Left ventricle myocardium superior (tissue), 1 donor: ENCODE measurements around the gene GAST. TPM values are rescaled to one million over a fixed set of nuclear protein-coding genes. Genes with fewer than 3 reads are reported as not detected.
"Not testable (repeated sequence)": the region's sequence is repeated elsewhere in the genome, so short reads cannot be mapped to it uniquely, and the experiment has no call there.

Experiments
- ATAC-seq: fragments of 200-7000 bp; cut with Tn5 transposase; one replicate; pipeline ENCODE4 v1.9.1; 2020; ENCODE audit warnings: mild to moderate bottlenecking, moderate library complexity
- DNase-seq: peaks from one replicate; pipeline ENCODE4 v3.0.0-alpha.2; 2020
- intact Hi-C: fragments of 100-400 bp; cut with micrococcal nuclease; formaldehyde crosslinking; loops from one replicate; pipeline ENCODE4 v1.11.0; 2022
- total RNA-seq: library from RNA; stranded (reverse); fragmentation: NEBNext Ultra II Directional; extraction: Animal tissue kit (Norgen Biotek cat#: 25700); gene quantifications from one replicate; pipeline ENCODE4 v1.2.1, GENCODE V29; 2021
- donor health status: DM: no; HTN: yes; CAD: no; lungs with severe emphysema.

Gene GAST
- total RNA-seq, 1 donor from 2014 or later: not detected

- DNase-seq: no peak
- ATAC-seq: no peak
- intact Hi-C loops: no loop called here
These were observed 30.4 kb upstream of the GAST start for GRCh38 chr17:41681776-41682175.

- intact Hi-C loops: no loop called here
- DNase-seq (no peak), ATAC-seq (no peak)
These were observed 29.5 kb upstream of the GAST start for GRCh38 chr17:41682631-41683030.

- intact Hi-C loops: no loop called here
- ATAC-seq (no peak), DNase-seq (no peak)
These were observed 28.6 kb upstream of the GAST start for GRCh38 chr17:41683441-41684007.

- no peak for DNase-seq
- intact Hi-C loops: no loop called here
- no peak for ATAC-seq
These were observed 28.1 kb upstream of the GAST start for GRCh38 chr17:41684035-41684434.

GRCh38 chr17:41685753-41686152 is 26.4 kb upstream of the GAST start:
- intact Hi-C loops, DNase-seq: not testable (repeated sequence)

GRCh38 chr17:41686281-41686680 is 25.9 kb upstream of the GAST start:
- intact Hi-C loops: no loop called here
- no peak for DNase-seq
- no peak for ATAC-seq

More at GRCh38 chr17:41685753-41686152, 26.4 kb upstream of the GAST start:
- ATAC-seq: not testable (repeated sequence)

GRCh38 chr17:41687828-41688640 is 24.1 kb upstream of the GAST start:
- intact Hi-C loops: no loop called here
- DNase-seq: peak; percentile 63
- no peak for ATAC-seq

- intact Hi-C loops: no loop called here
These were observed 23.3 kb upstream of the GAST start, which contains the start of gene EIF1 for GRCh38 chr17:41688641-41689496. Gene EIF1 (plus strand): TSS chr17:41688885. CDS start chr17:41689039, 154 bp downstream.

GRCh38 chr17:41689497-41690299 is 22.4 kb upstream of the GAST start:
- intact Hi-C loops: no loop called here
- DNase-seq (no peak), ATAC-seq (no peak)

More at GRCh38 chr17:41688641-41689496, 23.3 kb upstream of the GAST start, which contains the start of gene EIF1:
- ATAC-seq (peak; percentile 91), DNase-seq (peak; percentile 100)

- DNase-seq: no peak
- intact Hi-C loops: no loop called here
- ATAC-seq: no peak
These were observed 21.6 kb upstream of the GAST start for GRCh38 chr17:41690497-41690896.

GRCh38 chr17:41691031-41691777 is 20.9 kb upstream of the GAST start:
- ATAC-seq (no peak), DNase-seq (no peak)
- intact Hi-C loops: no loop called here

- no peak for ATAC-seq
- no peak for DNase-seq
- intact Hi-C loops: no loop called here
These were observed 19.2 kb upstream of the GAST start for GRCh38 chr17:41692722-41693521.

- ATAC-seq: no peak
- no peak for DNase-seq
These were observed 16.9 kb upstream of the GAST start for GRCh38 chr17:41695134-41695661.

GRCh38 chr17:41695954-41696757 is 16.0 kb upstream of the GAST start:
- ATAC-seq (peak; percentile 30), DNase-seq (no peak)
- intact Hi-C loops: no loop called here

More at GRCh38 chr17:41695134-41695661, 16.9 kb upstream of the GAST start:
- intact Hi-C loops: no loop called here

GRCh38 chr17:41697122-41697962 is 14.8 kb upstream of the GAST start:
- DNase-seq (peak; percentile 79), ATAC-seq (peak; percentile 88)
- intact Hi-C loops: no loop called here
